GM19452 (cell line): ENCODE data around the gene LDLRAD4.

Experiments used
- ATAC-seq: cut with Tn5 transposase; IDR thresholded peaks from one replicate; pipeline ENCODE4 v1.9.1; 2021; ENCODE audit not compliant: unreplicated experiment

Gene LDLRAD4

DNA sequence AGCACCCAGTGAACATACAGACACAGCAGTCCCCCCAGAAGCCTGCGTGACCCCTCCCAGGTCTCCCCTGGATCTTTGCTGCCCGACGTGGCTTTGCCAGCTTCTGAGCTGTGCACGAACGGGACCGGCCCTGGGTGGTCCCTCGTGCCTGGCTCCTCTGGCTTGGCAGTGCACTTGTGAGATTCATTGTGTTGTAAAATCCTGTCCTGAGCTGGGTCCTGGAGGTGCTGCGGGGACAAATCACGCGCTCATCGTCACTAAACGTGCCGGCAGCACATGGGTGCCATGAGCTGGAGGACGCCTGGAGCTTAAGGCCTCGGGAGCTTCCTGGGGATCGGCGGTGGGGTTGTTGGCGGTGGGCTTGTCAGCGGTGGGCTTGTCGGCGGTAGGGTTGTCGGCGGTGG lies 402.9 kb downstream of the LDLRAD4 start:
- ATAC-seq, result no peak

DNA sequence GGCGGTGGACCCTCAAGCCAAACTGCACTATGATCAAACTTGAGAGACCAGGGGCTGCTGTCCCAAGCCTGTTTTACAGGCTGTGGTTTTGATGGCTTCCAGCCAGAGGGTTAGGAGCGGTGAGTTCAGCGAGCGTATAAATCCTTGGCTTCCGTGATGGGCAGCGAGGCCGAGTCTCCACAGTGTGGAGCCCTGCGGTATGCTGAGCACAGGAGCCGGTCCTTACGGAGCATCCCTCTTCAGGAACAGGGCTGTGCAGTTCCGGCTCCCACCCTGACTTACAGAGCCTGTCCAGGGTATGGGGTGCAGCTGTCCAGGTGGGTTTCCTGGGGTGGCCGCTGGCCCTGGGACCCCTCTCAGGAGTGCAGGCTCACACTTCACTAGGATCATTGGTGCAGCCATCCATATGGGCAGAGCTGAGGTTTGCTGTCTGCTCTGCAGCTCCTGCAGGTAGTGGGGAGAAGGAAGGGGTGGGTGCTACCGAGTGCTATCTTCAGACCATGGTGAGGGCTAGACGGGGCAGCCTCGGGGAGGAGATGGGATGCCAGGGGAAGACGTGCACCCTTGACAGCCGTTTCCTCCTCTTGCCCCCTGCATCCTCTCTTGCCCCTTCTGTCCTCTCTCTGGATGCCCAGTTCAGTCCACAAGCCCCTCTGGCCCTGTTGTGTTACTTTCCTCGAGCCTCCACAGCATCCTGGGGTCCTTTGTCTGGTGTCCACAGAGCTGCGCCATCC lies 403.5 kb downstream of the LDLRAD4 start:
- no peak for ATAC-seq

GRCh38 chr18:13622751-13623150 lies 404.2 kb downstream of the LDLRAD4 start:
- ATAC-seq, result no peak

- no peak for ATAC-seq
Observed at GRCh38 chr18:13623348-13623747, 404.8 kb downstream of the LDLRAD4 start.

GRCh38 chr18:13623871-13624270 lies 405.3 kb downstream of the LDLRAD4 start:
- no peak for ATAC-seq

- no peak for ATAC-seq
Observed at GRCh38 chr18:13624563-13625237, 406.1 kb downstream of the LDLRAD4 start.

DNA sequence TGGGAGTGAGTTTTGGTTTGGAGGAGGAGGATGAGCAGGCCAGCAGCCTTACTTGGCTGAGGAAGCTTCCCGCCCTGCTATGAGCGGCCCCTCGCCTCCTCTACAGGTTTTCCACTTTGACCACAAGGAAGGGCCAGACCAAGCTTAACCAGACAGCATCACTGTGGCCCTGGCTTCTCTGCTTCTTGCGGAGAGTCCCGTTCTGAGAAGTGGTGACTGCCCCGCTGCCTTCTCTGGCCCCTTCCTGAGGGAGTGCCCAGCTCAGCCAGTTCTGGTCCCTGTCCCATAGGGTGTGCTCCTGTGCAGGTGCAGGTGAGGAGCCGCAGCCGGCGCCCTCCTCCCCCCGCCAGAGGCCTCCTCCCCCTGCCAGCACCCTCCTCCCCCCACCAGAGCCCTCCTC lies 406.8 kb downstream of the LDLRAD4 start:
- no peak for ATAC-seq

DNA sequence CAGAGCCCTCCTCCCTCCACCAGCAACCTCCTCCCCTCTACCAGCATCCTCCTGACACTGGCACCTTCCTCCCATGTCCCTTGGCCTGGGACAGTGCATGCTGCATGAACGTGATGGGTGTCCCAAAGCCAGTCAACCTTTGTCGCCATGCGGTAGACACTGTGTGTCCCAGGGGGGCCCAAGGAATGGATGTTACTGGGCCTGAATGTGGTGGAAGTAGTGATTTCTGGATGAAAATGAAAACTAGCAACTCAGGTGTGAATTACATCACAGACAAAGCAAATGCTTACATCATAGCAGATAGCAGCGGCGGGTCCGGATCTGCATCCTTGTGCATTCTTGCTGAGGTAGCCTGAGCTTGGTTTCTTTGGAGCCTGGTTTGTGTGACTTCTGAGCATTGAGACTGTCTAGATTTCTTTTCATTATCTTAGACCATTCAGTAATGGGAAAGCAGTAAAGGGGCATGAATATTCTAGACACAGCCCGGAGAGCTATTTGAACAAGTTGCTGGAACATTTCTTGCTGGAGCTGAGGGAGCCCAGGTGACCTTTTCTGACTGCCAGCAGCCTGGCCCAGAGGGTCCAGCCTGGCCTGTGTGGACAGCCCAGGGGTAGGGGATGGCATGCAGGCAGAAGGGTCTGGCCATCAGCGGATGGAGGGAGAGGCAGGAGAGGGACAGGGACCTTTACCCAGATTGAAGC lies 407.4 kb downstream of the LDLRAD4 start:
- no peak for ATAC-seq

DNA sequence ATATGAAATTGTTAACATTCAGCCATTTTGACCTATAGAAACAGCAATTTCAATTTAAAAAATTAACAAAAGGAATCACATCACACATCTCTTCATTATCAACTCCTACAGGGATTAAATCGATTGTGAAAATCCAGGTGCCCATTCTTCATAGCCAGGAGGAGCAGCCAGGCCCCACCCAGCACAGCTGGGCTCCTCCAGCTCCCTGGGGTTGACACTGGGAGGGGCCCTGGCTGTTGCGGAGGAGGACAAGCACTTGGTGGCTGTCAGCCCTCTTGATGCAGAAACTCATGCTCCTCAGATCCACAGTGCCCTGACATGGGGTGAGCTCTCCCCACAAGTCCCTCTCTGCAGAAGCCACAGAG lies 408.0 kb downstream of the LDLRAD4 start:
- no peak for ATAC-seq

GRCh38 chr18:13627639-13628038 lies 409.1 kb downstream of the LDLRAD4 start:
- no peak for ATAC-seq

DNA sequence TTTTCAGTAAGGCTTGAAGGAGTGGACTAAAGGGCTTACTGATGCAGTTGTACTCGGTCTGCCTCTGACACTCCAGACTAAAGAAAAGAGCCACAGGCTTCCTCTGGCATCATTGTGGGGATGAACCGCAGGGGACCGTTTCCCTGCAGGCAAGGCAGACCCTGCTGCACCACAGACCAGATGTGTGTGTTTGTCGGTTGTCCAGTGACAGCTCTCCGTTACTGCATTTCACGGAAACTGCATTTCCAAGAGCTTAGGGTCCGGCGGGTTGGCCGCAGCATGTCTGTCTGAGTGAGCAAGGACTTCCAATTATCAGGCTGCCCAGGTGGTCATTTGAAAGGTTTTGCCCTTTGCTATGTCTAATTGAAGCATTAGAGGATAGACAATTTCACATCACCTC lies 409.7 kb downstream of the LDLRAD4 start:
- ATAC-seq, result no peak

DNA sequence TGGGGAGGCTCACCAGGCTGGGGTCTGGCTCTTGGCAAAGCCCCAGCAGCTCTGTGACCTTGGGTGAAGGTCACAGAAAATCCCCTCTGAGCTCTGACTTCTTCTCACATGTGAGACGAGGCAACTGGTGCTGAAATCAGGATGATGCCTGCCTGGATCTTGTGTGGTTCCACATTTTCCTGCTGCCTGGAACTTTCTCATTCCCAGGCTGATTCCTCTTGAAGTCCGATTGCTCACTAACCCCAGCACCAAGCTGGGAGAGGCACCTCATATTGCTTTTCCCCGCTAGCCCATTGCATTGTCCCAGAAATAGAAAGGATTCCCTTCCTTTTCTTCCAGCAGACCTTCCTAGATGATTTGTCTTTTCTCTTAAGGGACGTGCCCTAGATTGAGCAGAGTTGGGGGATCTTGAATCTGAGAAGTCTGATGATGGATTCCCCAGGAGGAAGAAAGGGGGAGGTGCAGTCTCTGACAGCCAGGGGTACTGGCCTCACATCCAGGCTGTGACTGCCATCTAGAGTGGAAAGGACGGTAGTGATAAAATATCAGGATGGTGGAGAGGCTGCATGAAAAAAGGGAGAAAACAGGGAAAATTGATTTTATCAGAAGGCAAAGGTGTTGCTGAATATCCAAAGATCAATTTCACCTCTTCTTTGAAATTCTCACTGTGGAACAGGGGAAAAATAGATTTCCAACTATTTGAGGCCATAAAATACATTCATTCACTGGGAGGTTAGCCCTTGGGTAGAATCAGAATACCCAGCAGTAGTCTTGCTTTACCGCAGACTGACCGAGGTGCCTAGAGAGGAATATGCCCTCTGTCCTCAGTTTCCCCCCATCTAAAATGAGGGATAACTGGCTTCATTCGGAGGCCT lies 411.5 kb downstream of the LDLRAD4 start:
- peak; percentile 80 for ATAC-seq

DNA sequence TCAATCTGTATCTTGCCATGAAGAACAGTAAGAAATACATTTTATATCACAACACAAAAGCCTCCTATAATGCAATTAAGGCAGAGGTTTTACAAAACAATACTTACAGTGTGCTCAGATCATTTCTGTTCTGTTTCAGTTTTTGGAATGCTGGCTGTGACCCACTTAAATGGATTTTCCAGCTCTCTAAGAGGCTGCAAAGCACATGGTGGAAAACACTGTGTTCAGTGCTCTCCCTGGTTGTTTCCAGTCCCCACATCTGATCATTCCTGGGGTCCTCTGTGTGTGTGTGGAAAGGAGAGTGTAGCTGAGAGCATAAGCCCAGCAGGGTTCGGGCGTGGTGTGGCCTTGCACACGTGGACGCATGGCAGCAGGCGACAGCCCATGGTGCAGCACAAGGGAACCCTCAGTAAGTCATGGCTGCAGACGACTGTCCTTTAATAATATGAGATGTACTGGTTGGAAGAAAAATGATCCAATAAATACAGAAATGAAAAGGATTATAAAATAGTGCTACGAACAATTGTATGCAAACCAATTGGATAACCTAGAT lies 412.2 kb downstream of the LDLRAD4 start:
- ATAC-seq, result no peak

- no peak for ATAC-seq
Observed at GRCh38 chr18:13633700-13634099, 415.1 kb downstream of the LDLRAD4 start.

GRCh38 chr18:13635046-13635445 lies 416.5 kb downstream of the LDLRAD4 start:
- ATAC-seq, result no peak

- ATAC-seq, result no peak
Observed at GRCh38 chr18:13638719-13639595, 420.4 kb downstream of the LDLRAD4 start.

DNA sequence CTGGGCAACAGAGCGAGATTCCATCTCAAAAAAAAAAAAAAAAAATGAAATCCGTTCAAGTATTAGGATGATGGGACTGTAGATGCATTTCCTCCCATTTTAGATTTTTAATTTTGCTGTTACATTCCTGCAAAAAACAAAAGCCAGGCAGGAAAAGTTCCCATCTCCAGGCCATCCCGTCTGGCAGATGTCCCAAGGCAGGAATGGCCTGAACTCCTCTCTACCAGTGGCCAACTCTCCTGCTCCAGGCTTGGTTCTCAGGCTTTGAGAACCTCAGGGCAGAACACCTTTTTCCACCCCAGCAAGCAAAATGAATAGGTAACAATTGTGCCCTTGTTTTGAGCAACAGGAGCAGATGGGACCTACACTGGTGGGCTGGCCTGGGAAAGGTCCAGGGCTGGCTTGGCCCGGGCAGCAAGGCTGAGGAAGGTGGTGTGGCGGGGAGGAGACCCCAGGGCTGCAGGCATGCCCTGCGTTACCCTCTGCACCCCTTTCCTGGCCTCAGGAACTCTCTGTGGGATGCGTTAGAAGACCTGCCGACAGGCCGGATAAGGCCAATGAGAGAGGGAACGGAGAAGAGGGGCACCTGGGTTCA lies 421.8 kb downstream of the LDLRAD4 start:
- no peak for ATAC-seq

DNA sequence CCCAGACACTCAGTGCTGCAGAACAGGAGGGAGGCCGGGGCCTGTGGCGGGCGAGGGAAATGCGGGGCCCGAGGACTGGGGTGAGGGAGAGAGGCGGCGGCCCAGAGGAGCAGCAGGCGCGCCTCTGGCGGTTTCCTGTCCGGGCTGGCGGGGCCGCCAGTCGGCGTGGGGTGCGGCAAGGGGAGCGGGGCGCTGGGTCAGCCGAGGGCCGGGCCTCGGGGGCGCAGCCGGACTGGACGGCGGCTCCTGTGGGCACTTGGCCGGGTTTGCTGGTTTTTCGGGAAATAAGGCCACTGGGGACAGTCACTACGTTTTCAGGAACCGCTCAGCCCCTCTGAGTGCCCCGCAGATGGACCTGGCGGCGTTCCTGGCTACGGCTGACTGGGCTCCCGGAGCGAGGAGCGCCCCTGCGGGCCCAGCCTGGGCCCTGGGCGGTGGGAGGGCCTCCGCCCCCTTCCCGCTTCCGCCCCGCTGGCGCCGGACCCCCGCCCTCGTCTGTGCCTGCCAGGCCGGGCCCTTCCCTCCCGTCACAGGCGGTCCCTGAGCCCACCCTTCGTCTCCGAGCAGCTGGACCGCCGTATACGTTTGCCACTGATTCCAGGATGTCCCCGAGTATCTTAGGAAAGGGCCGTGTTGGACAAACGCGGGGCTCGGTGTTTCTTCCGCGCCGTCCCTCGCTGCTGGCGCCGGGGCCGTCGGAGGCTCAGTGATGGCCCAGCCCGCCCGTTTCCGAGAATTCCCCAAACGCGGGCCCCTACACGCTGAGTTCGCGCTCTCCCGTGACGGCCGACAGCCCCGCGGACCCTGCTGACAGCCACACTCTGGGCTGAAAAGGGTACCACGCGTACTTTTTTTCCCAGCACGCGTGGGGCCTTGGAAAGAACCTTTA lies 423.2 kb downstream of the LDLRAD4 start:
- no peak for ATAC-seq

DNA sequence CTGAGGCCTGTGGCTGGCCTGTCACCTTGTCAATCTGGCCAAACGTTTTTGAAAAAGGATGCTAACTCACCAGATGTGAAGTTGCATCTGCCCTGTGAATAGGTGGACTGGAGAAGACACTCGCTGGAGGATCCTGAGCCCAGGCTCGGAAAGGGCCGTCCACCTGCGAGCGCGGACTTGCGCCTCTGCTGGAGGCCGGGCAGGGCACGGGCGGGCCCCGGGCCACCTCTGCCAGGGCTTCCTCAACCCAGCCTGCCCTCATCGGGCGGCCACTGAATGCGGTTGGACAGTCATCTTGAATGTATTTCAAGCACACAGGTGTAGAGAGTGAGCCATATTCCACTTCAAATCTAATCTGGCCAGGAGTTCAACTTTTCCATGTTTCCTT lies 423.9 kb downstream of the LDLRAD4 start:
- ATAC-seq, result no peak
